ENCODE measurements around the gene ADCK2.
"Not testable (repeated sequence)": the region's sequence is repeated elsewhere in the genome, so short reads cannot be mapped to it uniquely, and the experiment has no call there.

Gene ADCK2

DNA sequence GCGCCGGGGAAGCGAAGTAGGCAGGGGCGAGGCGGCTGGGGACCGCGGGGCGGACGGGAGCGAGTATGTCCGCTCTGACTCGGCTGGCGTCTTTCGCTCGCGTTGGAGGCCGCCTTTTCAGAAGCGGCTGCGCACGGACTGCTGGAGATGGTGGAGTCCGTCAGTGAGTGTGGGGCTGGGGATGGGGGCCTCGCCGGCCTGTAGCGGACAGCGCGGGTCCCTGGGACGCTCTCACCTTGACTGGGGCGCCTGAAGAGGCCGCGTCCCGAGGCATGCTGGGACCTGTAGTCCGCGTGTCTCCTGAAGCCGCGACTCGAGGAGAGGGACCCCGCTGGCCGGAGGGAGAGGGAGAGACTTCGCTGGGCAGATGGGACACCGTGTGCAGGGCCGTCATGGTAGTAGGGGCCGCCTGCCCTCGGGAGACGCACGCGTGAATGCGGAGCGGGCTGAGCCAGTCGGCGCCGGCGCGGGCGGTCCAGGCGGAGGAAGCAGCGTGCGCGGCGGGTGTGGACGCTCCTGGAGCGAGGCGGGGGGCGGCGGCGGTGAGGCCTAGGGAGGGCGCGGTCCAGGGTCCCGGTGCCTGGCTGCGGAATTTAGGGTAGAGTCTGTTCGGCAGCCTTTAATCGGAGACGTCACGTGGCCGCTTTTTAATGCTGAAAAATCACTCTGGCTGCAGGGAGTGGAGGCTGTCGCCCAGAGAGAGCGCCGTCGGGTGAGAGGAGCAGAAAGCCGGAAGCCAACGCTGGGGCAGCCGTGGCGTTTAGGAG, 24.1 kb downstream of the ADCK2 start, which contains the start of gene NDUFB2:
Gene NDUFB2, plus strand, starts transcription at position 29 of the 767 bp plus-strand sequence. Its CDS starts 37 bp downstream, at position 66.
- DNase-seq, result no peak

DNA sequence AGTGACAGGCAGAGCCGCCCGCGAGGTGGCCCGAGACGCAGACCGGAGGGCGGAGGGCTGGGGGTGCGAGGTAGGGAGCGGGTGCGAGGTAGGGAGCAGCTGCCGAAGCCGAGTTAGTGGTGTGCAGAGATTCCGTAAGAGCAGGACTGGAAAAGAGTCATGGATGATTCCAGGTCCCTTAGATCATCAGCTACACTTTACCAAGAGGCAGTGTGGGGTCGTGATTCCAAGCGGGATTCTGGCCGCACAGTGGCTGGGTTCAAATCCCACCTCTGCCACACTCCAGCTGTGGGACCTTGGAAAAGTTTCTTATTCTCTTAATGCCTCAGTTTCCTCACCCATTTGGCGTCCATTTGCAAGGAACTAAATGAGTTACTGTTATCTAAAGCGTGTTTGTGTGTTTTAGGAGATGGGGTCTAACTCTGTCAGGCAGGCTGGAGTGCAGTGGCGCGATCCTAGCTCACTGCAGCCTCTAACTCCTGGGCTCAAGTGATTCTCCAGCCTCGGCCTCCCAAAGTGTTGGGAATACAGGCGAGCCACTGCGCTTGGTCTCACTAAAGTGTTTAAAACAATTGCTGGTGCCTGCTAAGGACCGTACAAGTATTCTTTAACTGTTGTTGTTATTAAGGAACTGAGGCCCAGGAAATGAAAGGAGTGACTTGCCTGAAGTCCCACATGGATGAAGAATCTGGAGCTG, 24.9 kb downstream of the ADCK2 start:
- no peak for DNase-seq

DNA sequence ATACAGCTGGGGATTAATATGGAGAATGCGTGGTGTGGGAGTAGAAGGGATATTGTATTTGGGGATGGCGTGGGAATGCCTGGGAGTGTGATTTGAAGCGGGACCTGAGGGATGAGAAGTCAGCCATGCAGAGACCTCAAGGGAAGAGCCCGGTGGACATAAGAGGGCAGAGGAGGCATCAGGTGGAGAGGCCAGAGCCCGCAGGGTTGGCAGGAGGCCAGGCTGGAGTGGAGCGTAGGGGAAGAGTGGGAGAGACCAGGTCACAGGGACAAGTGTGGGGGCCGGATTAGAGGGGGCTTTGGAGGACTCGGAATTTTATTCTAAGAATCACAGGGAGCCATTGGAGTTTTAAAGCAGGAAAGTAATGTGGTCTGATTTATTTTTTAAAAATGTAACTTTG, 25.7 kb downstream of the ADCK2 start:
- DNase-seq, result no peak

DNA sequence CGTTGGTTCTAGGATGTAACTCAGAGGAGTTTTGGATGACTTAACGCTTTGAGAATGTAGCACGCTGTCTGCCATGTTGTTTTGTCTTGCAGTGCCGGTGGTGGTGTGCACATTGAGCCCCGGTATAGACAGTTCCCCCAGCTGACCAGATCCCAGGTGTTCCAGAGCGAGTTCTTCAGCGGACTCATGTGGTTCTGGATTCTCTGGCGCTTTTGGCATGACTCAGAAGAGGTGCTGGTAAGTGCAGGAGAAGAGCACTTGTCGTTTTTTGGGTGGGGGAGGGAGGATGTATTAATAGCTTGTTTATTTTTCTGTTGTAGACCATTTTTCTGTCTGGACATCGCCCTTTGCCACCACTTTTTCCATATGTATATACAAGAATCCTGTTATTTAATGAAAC, 30.0 kb downstream of the ADCK2 start:
- DNase-seq, result no peak

DNA sequence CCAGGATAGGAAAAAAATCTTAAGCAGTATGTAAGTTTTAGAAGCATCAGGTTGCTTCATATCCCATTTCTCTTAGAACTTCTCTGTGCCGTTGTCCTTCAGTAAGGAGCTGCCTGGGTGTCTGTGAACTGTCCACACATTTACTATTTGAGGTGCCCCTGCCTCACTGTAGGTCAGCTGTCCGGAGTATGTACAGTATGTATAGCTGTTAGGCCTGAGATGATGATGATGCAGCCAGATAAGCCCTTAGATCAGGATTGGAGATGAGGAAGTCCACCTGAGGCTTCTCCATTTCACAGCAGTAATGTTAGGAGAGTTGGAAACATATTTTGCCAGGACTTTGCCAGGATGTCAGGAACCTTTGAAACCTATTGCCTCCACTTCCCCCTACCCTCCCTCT, 31.5 kb downstream of the ADCK2 start:
- no peak for DNase-seq

DNA sequence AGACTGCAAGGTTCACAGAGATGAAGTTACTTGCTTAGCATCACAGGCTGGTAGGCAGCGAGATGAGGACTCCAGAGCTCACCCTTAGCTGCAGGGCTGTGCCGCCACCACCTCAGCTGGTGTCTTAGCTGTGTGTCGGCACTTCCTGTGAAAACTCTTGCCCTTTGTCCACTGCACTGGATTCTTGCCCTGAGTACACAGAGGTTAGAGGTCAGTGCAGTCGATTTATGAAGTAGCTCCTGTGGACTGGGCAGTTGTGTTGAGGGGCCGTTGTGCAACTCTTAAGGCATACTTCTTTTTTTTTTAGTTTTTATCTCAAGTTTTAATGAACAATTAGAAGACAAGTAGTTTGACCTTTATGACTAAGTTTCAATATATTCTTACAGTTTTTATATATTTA, 34.4 kb downstream of the ADCK2 start:
- DNase-seq, result no peak

DNA sequence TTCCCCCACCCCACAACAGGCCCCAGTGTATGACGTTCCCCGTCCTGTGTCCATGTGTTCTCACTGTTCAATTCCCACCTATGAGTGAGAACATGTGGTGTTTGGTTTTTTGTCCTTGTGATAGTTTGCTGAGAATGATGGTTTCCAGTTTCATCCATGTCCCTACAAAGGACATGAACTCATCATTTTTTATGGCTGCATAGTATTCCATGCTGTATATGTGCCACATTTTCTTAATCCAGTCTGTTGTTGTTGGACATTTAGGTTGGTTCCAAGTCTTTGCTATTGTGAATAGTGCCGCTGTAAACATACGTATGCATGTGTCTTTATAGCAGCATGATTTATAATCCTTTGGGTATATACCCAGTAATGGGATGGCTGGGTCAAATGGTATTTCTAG, 36.0 kb downstream of the ADCK2 start:
- not testable (repeated sequence) for DNase-seq

DNA sequence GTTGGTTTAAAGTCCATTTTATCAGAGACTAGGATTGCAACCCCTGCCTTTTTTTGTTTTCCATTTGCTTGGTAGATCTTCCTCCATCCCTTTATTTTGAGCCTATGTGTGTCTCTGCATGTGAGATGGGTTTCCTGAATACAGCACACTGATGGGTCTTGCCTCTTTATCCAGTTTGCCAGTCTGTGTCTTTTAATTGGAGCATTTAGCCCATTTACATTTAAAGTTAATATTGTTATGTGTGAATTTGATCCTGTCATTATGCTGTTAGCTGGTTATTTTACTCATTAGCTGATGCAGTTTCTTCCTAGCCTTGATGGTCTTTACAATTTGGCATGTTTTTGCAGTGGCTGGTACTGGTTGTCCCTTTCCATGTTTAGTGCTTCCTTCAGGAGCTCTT, 39.6 kb downstream of the ADCK2 start:
- not testable (repeated sequence) for DNase-seq

DNA sequence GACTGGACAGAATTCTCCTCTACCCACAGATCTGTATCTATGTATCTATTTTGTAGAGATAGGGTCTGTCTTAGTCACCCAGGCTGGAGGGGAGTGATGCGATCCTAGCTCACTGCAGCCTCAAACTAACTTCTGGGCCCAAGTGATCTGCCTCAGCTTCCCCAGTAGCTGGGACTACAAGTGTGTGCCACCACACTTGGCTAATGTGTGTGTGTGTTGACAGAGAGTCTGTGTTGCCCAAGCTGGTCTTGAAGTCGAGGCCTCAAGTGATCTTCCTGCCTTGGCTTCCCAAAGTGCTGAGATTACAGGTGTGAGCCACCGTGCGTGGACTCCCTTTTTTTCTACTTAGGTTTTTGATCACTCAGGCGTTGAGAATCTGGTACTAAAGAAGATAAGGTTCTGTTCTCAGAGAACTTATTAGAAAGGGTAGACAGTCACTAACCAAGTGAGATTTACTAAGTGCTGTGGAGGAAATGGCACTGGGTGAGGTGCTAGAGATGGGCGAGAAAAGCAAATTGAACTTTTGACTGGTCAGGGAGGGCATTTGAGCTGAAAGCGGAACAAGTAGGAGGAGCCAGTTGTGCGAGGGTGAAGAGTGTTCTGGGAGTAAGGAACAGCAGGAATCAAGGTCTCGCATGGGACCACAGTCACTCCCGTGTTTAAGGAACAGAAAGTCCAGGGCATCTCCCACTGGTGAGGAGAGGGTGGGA, 41.7 kb downstream of the ADCK2 start:
- no peak for DNase-seq

DNA sequence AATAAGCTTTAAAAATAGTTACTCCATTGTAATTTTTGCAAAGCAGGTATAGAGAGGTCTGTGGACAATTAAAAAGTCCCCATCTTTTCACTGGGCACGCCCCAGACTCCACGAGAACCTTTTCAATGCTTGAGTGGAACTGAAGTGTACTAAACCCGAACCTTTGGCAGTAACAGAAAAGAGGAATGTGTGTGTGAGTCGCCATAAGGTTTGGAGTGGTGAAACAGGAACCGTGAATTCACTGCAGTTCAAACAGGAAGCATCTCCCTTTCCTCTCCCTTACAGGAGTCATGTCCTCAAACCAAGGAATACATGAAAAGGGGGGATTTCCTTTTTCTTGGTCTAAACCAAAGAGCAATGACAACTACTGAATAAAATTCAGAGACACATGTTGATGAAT, 47.0 kb downstream of the ADCK2 start:
- no peak for DNase-seq

DNA sequence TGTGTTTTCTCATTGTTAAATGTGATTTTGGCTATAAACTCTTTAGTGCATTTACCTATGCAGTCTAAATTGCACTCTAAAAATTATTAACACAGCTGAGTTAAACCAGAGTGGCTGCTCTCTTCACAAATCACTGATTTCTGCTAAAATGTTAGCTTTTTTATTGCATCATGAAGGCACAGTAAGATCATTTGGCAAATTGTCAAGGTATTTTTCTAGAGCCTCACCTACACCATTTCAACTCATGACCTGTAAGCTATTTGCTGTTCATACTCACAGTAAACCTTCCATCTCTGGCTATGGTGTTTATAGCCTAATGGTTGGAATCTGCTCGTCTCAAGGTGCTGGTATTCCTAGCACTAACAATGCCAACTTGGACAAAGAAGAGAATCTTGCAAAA, 49.5 kb downstream of the ADCK2 start:
- no peak for DNase-seq

DNA sequence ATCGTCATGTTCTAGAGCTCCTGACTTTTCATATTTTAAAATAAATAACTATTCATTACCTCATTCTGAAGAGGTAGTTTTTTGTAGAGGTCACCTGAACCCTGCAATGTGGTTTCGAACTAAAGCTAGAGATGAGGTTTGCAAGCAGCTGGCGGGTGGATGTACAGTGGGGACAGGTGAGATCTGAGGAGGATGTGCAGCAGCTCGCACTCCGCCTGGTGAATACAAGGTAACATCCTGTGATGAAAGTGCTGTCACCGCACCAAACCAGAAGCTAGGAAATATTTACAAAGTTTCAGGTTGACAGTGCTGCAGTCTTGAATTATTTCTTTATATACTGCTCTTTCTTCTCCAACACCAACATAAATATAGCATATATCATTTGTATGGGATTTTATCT, 50.3 kb downstream of the ADCK2 start:
- no peak for DNase-seq

DNA sequence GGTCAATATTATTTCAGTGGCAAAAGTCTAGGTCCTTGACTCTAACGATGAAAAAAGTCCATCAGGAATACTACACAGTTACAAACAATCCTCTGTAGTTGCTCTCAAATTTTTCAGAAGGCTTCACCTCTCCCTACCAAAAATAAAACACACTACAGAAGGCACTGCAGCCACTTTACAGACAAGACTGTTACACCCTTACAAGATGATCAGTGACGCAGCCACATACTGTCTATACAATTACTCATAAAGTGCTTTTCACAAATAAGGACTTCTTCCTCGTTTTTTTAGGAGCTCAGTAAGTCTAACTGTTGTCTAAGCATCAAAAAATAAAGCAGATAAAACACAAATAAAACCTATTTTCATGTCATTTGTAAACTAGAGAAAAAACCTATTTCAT, 50.8 kb downstream of the ADCK2 start:
- no peak for DNase-seq

DNA sequence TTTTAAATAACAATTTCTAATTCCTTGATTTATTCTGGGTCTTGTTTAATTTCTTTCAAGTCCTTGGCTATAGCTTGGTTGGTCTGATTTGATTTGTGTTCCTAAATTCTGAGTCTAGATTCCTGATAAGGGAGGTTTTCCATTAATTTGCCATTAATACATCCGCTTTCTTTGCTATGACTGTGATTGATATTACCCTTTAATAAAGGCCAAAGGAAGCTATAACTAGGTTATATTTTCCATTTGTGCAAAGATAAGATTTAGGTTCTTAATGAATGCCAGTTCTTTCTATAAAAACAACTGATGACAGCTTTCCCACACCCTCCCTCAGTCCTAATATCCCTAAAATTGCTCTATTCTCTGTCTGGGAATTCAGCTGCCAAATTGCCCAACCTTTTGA, 52.0 kb downstream of the ADCK2 start:
- DNase-seq, result no peak

DNA sequence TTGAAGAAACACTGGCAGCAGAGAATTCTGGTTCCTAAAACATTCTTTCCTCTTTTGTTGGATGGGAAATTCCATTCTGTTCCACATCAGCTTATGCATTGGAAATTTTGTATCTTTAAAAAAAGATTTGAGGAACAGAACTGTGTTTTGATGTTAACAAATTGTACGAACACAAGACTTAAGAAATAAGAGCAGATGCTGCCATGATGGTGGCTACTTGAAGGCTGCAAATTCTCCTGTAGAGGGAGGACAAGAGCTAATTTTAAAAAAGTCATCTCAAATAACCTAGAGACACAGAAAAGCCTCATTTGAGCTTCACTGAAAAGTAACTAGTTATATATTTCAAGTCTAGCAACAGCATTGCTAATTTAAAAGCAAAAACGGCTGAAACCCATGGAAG, 53.5 kb downstream of the ADCK2 start:
- DNase-seq, result no peak

DNA sequence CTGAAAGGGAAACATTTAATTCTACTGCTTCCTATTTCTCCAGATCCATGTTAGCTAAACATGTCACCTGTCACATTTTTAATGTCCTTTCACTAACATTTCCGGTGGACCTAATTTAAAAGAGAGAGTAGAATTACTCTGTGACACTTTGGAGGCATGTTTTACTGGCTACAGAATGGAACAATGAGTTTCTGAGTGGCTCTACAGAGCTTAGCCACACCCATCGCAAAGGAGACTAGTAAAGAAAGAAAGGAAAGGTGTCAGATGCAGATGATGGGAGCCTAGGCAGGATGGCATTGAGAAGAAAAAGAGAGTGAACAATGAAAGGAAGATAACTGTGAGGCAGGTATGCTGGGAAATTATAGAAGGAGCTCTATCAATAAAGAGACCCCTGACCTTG, 59.7 kb downstream of the ADCK2 start:
- no peak for DNase-seq

DNA sequence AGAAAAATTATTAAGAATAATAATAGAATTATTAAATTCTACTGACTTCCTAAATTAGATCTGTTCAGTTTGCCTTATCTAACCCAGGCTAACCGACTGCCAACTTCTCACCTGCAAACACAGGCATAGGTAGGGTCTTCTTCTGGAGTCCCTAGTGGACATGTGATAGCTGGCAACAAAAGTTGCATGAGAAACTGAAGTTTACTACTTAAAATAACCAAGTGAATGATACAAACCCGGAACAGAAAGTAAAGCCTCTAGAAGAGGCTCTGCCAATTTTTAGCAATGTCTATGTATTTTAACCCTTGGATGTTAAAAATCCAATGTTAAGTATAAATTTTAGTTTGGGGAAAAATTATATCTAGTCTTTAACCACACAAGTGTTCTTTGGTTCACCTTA, 61.4 kb downstream of the ADCK2 start:
- DNase-seq, result no peak

DNA sequence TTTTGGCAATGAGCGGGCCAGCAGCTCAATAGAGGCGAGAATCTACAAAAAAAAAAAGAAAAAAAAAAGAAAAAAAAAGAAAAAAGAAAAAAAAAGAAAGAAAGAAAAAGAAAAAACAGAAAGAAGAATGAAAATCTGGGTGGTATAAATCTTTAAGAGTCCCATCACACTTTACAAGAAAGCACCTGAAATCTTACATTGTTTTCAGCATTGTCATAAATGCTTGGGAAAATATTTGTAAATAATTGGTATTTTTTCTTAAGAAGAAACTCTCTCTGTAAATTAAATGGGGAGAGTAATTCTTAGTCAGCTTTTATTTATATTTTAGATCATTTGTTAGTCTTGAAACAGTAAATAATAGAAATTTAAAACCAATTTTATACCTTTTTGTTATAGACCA, 62.0 kb downstream of the ADCK2 start:
- DNase-seq, result no peak

DNA sequence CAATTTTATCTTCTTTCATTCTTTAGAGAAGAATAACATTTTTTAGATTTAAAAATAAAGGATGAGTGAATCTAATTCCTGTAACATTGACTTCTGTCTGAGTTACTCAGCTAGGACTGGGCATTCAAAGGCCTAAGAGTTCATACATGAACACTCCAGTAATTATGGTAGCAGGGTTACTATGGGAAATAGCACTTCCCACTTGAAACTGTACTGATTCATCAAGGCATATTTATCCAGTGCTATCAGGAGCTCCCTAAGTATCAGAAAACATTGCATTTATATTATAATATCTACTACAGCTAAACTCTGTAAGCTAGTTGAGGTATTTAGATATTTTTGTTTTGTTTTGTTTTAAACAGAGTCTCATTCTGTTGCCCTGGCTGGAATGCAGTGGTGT, 65.5 kb downstream of the ADCK2 start:
- DNase-seq, result no peak

DNA sequence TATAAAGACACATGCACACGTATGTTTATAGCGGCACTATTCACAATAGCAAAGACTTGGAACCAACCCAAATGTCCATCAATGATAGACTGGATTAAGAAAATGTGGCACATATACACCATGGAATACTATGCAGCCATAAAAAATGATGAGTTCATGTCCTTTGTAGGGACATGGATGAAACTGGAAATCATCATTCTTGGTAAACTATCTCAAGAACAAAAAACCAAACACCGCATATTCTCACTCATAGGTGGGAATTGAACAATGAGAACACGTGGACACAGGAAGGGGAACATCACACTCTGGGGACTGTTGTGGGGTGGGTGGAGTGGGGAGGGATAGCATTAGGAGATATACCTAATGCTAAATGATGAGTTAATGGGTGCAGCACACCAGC, 70.5 kb downstream of the ADCK2 start:
- DNase-seq, result not testable (repeated sequence)

DNA sequence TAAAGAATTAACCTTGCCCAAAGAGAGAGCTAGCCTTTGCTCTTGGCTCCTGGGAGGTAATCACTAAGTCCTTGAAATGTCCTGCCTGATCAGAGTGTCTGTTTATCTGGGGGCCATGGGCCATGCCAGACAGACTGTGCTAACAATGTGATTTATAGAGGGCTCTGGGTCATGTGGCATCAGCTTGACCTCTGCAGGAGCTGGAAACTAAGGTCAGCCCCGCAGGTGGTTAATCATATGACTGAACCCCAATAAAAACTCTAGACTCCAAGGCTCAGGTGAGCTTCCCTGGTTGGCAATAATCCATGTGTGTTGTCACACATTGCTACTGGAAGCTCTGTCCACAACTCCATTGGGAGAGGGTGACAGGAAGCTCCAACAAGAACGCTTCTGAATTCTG, 71.3 kb downstream of the ADCK2 start:
- DNase-seq, result no peak
